HepG2 (cell line): ENCODE measurements around the gene FGF9. TPM values are rescaled to one million over a fixed set of nuclear protein-coding genes. Genes with fewer than 3 reads are reported as not detected.
A peak's percentile ranks its signal among the peaks of the same experiment; 100 is the strongest.

Experiments used
- ATAC-seq: fragments of 200-7000 bp; cut with Tn5 transposase; 3 replicates; pipeline ENCODE4 v1.9.1; 2020; ENCODE audit warnings: mild to moderate bottlenecking, moderate library complexity
- BruUV-seq: library from RNA; stranded (reverse); fragments of 400-500 nt; replicated peaks from 2 replicates; lab custom pipeline; 2021; lab: Mats Ljungman, UMichigan
- CTCF ChIA-PET: fragments of 300-600 bp; formaldehyde crosslinking; extraction: SDS; loops from one replicate; lab custom pipeline; 2021; ENCODE audit warnings: low total read pairs, inconsistent platforms, low intra/inter-chr PET ratio; lab: Yijun Ruan, JAX
- POLR2A ChIA-PET: fragments of 350-600 bp; sonication (Branson Sonifier 250); formaldehyde crosslinking; loops from one replicate; lab custom pipeline; 2020; ENCODE audit warnings: antibody characterized with exemption, inconsistent platforms; lab: Yijun Ruan, JAX
- DNase-seq: peaks from one replicate; pipeline ENCODE4 v3.0.0-alpha.2; 2015; ENCODE audit warnings: low spot score
- FAIRE-seq: peaks from 3 replicates; lab custom pipeline; 2011; peaks lifted over from hg19 to GRCh38; lab: Jason Lieb, UNC
- H2AFZ ChIP-seq: one replicate; pipeline ENCODE4 v1.6.1; 2011; ENCODE audit warnings: low read length, inconsistent platforms
- H3K27ac ChIP-seq: fragments of 300-600 bp; 3 replicates; pipeline ENCODE4 v1.8.0; 2011; ENCODE audit warnings: mixed run types, mild to moderate bottlenecking, mixed read lengths, low read length, inconsistent platforms; ENCODE audit not compliant: insufficient read depth; ENCODE audit errors: extremely low read length
- H3K27me3 ChIP-seq, 2 experiments: fragments of 200-600 bp in 1 of 2; 2 replicates in 1 of 2; 3 replicates in 1 of 2; pipeline versions ENCODE4 v1.6.0 to v1.8.0; 2011; ENCODE audit warnings: low read length in 2 of 2, mild to moderate bottlenecking in 2 of 2, moderate library complexity in 2 of 2, inconsistent platforms in 1 of 2; ENCODE audit not compliant: insufficient read depth in 2 of 2, control insufficient read depth in 1 of 2
- H3K36me3 ChIP-seq, 2 experiments: fragments of 200-600 bp in 1 of 2; replicated peaks in 1 of 2; 2 replicates in 1 of 2; 3 replicates in 1 of 2; pipeline versions ENCODE4 v1.5.1 to v1.8.0; 2011; ENCODE audit warnings: low read length in 2 of 2, inconsistent platforms in 1 of 2; ENCODE audit not compliant: insufficient read depth in 2 of 2, control insufficient read depth in 1 of 2
- H3K4me1 ChIP-seq: 2 replicates; pipeline ENCODE4 v1.5.1; 2012; ENCODE audit warnings: low read length, inconsistent platforms; ENCODE audit not compliant: insufficient read depth
- H3K4me2 ChIP-seq: 2 replicates; pipeline ENCODE4 v1.6.0; 2011; ENCODE audit warnings: low read depth, low read length, inconsistent platforms
- H3K4me3 ChIP-seq, 3 experiments: fragments of 200-600 bp in 1 of 3; sonication (generic), shearing (Covaris generic) in 1 of 3; replicated peaks in 1 of 3; 2 replicates each; pipeline ENCODE4 v1.5.1; 2011 to 2016; ENCODE audit warnings: low read length in 3 of 3, inconsistent platforms in 2 of 3, low read depth in 2 of 3, mild to moderate bottlenecking in 2 of 3, control low read depth in 1 of 3, mixed read lengths in 1 of 3; ENCODE audit not compliant: insufficient read depth in 1 of 3
- H3K79me2 ChIP-seq: one replicate; pipeline ENCODE4 v1.6.1; 2011; ENCODE audit warnings: low read length, inconsistent platforms; ENCODE audit not compliant: insufficient read depth
- H3K9ac ChIP-seq: 2 replicates; pipeline ENCODE4 v1.6.0; 2011; ENCODE audit warnings: mild to moderate bottlenecking, low read depth, low read length, inconsistent platforms; ENCODE audit not compliant: insufficient read depth
- H3K9me3 ChIP-seq: 2 replicates; pipeline ENCODE4 v1.5.1; 2012; ENCODE audit warnings: mild to moderate bottlenecking, low read length
- H4K20me1 ChIP-seq: 2 replicates; pipeline ENCODE4 v1.6.0; 2011; ENCODE audit warnings: inconsistent platforms, mild to moderate bottlenecking, low read length, moderate library complexity; ENCODE audit not compliant: insufficient read depth
- GABPA ChIP-seq, 2 experiments: IDR thresholded peaks; 2 replicates each; pipeline ENCODE4 v1.6.1; 2011 to 2016; ENCODE audit warnings: low read depth in 2 of 2, low read length in 1 of 2, missing biosample characterization in 1 of 2, missing genetic modification characterization in 1 of 2
- HHEX ChIP-seq: IDR thresholded peaks from 2 replicates; pipeline ENCODE4 v1.6.1; 2016; ENCODE audit warnings: control low read depth
- ISL2 ChIP-seq: sonication (generic); formaldehyde crosslinking; IDR thresholded peaks from 2 replicates; pipeline ENCODE4 v1.5.0; 2020; ENCODE audit warnings: missing genetic modification reagents
- ISX ChIP-seq: sonication (generic); formaldehyde crosslinking; conservative IDR thresholded peaks from 2 replicates; pipeline ENCODE4 v1.5.0; 2020; ENCODE audit warnings: missing genetic modification reagents
- MAFK ChIP-seq, 2 experiments: IDR thresholded peaks in 1 of 2; conservative IDR thresholded peaks in 1 of 2; 2 replicates each; pipeline ENCODE4 v1.6.1; 2011; ENCODE audit warnings: improper control_type of control experiment in 2 of 2, low read length in 2 of 2
- NFE2L2 ChIP-seq: fragments of 150-350 bp; IDR thresholded peaks from 2 replicates; pipeline ENCODE4 v1.6.1; 2014; ENCODE audit warnings: low read length
- POLR2AphosphoS5 ChIP-seq: IDR thresholded peaks from 2 replicates; pipeline ENCODE4 v1.6.1; 2012; ENCODE audit warnings: low read depth, low read length
- SPEN ChIP-seq: sonication (generic); formaldehyde crosslinking; IDR thresholded peaks from 2 replicates; pipeline ENCODE4 v1.5.1; 2020; ENCODE audit warnings: low read depth, mild to moderate bottlenecking, missing genetic modification reagents
- TEAD3 ChIP-seq: optimal IDR thresholded peaks from 2 replicates; pipeline ENCODE3; 2016; ENCODE audit warnings: borderline replicate concordance
- ZNF317 ChIP-seq: sonication (generic); formaldehyde crosslinking; IDR thresholded peaks from 2 replicates; pipeline ENCODE4 v1.5.0; 2020; ENCODE audit warnings: mild to moderate bottlenecking, missing genetic modification reagents
- ZNF331 ChIP-seq: sonication (generic); formaldehyde crosslinking; IDR thresholded peaks from 2 replicates; pipeline ENCODE4 v1.4.0; 2020; ENCODE audit warnings: missing genetic modification reagents
- ZSCAN22 ChIP-seq: sonication (generic); formaldehyde crosslinking; IDR thresholded peaks from 2 replicates; pipeline ENCODE4 v1.4.0; 2020; ENCODE audit warnings: mild to moderate bottlenecking, missing genetic modification reagents
- WGBS: methylation state at CpG from one replicate; pipeline ENCODE4 v1.1.6; 2017; ENCODE audit warnings: low lambda C conversion rate; 5-methylcytosine and 5-hydroxymethylcytosine counted together
- in situ Hi-C: cut with HindIII; loops from 2 replicates; pipeline ENCODE4 v1.10.0; 2017; ENCODE audit warnings: low pct_unique_long_range_greater_than_20kb; ENCODE audit not compliant: extremely low pct_ligation_motif_present
- intact Hi-C: fragments of 100-400 bp; cut with micrococcal nuclease; formaldehyde crosslinking; loops from one replicate; pipeline ENCODE4 v1.10.0; 2022; ENCODE audit not compliant: unreplicated experiment
- polyA plus RNA-seq, 8 experiments: library from polyadenylated mRNA; depleted of rRNA in 3 of 8; stranded (reverse) in 7 of 8; unstranded in 1 of 8; fragments of >200 nt; fragmentation: Illumina TruSeq in 4 of 8; extraction: Trizol in 4 of 8; gene quantifications; 2 replicates each; pipeline versions ENCODE4 v1.2.1 to v1.2.3, GENCODE V29; 2011 to 2016; ENCODE audit warnings: low read depth in 4 of 8, missing spikeins in 1 of 8, mixed read lengths in 1 of 8; ENCODE audit not compliant: insufficient read depth in 1 of 8
- total RNA-seq, 5 experiments: library from RNA; depleted of rRNA; stranded (reverse); fragments of >200 nt; fragmentation: Illumina TruSeq; extraction: Trizol; gene quantifications; 2 replicates each; pipeline ENCODE4 v1.2.3, GENCODE V29; 2016; ENCODE audit warnings: low read depth in 1 of 5

The FGF9 gene
- total and polyA plus RNA-seq, 2 of the 13 experiments (the other 11 are each of a cell fraction or from before 2014, with no cell fraction given), result not detected

- Histone ChIP-seq H3K27ac (no peak overlapping the region), H3K4me1 (peaks cover 9% of the 10 kb centered on the region), H3K79me2 (no peaks in the 10 kb centered on the region), H3K4me2 (no peak overlapping the region), H3K9me3 (no peaks in the 10 kb centered on the region), H2AFZ (no peak overlapping the region), H3K36me3 (no peaks in the 10 kb centered on the region), H3K27me3 (peaks cover 0 to 3% of the 10 kb centered on the region in 2 experiments; a peak in 2 of 5 replicates), H3K4me3 (no peak overlapping the region), H3K9ac (no peak overlapping the region), H4K20me1 (no peaks in the 10 kb centered on the region)
- no TSS peak for BruUV-seq
- intact Hi-C loops, result no loop called here
- DNase-seq, result no peak
- POLR2A ChIA-PET, result no interaction called here
- no peak for ATAC-seq
- in situ Hi-C loops, result no loop called here
- WGBS, result 51% methylated on average over 5 of the region's 5 CpGs
- CTCF ChIA-PET, result no interaction called here
- no peak for FAIRE-seq
- TF ChIP-seq HHEX (CRISPR knock-in tag) (no peak), ZNF331 (CRISPR knock-in tag) (no peak), ZNF317 (CRISPR knock-in tag) (no peak), ZSCAN22 (no peak), NFE2L2 (no peak), ISX (CRISPR knock-in tag) (no peak), SPEN (CRISPR knock-in tag) (no peak), TEAD3 (CRISPR knock-in tag) (no peak), ISL2 (no peak)
Observed at GRCh38 chr13:21698817-21699679, 28.2 kb downstream of the FGF9 start.

- ChIA-PET CTCF (no interaction called here), POLR2A (no interaction called here)
- in situ Hi-C loops, result no loop called here
- intact Hi-C loops, result no loop called here
- DNase-seq (no peak), FAIRE-seq (no peak), ATAC-seq (no peak)
- no peaks in the 10 kb centered on the region for H3K36me3 ChIP-seq
- no TSS peak for BruUV-seq
- 84% methylated on average over 10 of the region's 10 CpGs for WGBS
- H3K4me2 ChIP-seq, result no peak overlapping the region
- no peak overlapping the region for H3K4me3 ChIP-seq
- no peak overlapping the region for H3K27ac ChIP-seq
- no peak overlapping the region for H2AFZ ChIP-seq
- no peaks in the 10 kb centered on the region for H4K20me1 ChIP-seq
- peaks cover 0 to 9% of the 10 kb centered on the region in 2 experiments; a peak in 3 of 5 replicates for H3K27me3 ChIP-seq
- H3K4me1 ChIP-seq, result peaks cover 9% of the 10 kb centered on the region
- H3K9me3 ChIP-seq, result no peaks in the 10 kb centered on the region
- no peak overlapping the region for H3K9ac ChIP-seq
- H3K79me2 ChIP-seq, result no peaks in the 10 kb centered on the region
- TF ChIP-seq GABPA (IDR thresholded peaks at IDR 0.05; ENCODE audit: low read depth, low read length), result no peak
- TF ChIP-seq GABPA (CRISPR knock-in tag; IDR thresholded peaks at IDR 0.05; ENCODE audit: low read depth), result no peak
- no peak for TF ChIP-seq POLR2AphosphoS5
- TF ChIP-seq MAFK (conservative IDR thresholded peaks at IDR 0.05 in 1 of 2, IDR thresholded peaks at IDR 0.05 in 1 of 2; ENCODE audit: low read length in 2 of 2), result peak in 1 of 2 experiments; percentile 25; a peak in 1 of 4 replicates
Observed at GRCh38 chr13:21701460-21701859, 30.6 kb downstream of the FGF9 start.
